Sigmoid colon (tissue), 7 donors: Measurements from ENCODE around the gene BID. TPM values are rescaled to one million over a fixed set of nuclear protein-coding genes. Genes with fewer than 3 reads are reported as not detected.
"Not testable (repeated sequence)": the region's sequence is repeated elsewhere in the genome, so short reads cannot be mapped to it uniquely, and the experiment has no call there.

ENCODE experiments used
- DNase-seq: peaks from one replicate; pipeline ENCODE4 v3.0.0-alpha.2; 2019
- H3K27ac ChIP-seq, 4 donors: fragments of 200-600 bp; sonication (generic); one replicate each; pipeline ENCODE4 v1.5.1; 2016 to 2019; ENCODE audit warnings: mild to moderate bottlenecking in 1 of 4
- H3K27me3 ChIP-seq, 3 donors: fragments of 200-600 bp; sonication (generic); one replicate each; pipeline ENCODE4 v1.5.1; 2019; ENCODE audit warnings: mild to moderate bottlenecking in 1 of 3
- H3K36me3 ChIP-seq, 4 donors: fragments of 200-600 bp; sonication (generic); one replicate each; pipeline ENCODE4 v1.5.1; 2016 to 2019
- H3K4me1 ChIP-seq, 4 donors: fragments of 200-600 bp; sonication (generic); one replicate each; pipeline ENCODE4 v1.5.1; 2017 to 2019
- H3K4me3 ChIP-seq, 4 donors: fragments of 200-600 bp; sonication (generic); one replicate each; pipeline ENCODE4 v1.5.1; 2017 to 2019; ENCODE audit warnings: mild to moderate bottlenecking in 2 of 4, moderate library complexity in 1 of 4
- H3K9me3 ChIP-seq, 4 donors: fragments of 200-600 bp in 3 of 4; sonication (generic) in 3 of 4; one replicate each; pipeline versions ENCODE4 v1.5.1 to v1.6.1; 2013 to 2019
- EP300 ChIP-seq, 4 donors: sonication (generic); formaldehyde crosslinking; IDR thresholded peaks; one replicate each; pipeline ENCODE4 v1.6.1; 2017; ENCODE audit warnings: antibody characterized with exemption in 4 of 4
- POLR2A ChIP-seq, 2 donors: fragments of 450-650 bp; IDR thresholded peaks; one replicate each; pipeline ENCODE4 v1.6.1; 2016; ENCODE audit warnings: antibody characterized with exemption in 2 of 2, mild to moderate bottlenecking in 2 of 2, moderate library complexity in 2 of 2
- POLR2AphosphoS5 ChIP-seq, 4 donors: sonication (generic); formaldehyde crosslinking; IDR thresholded peaks; one replicate each; pipeline ENCODE4 v1.6.1; 2017; ENCODE audit warnings: antibody characterized with exemption in 4 of 4
- WGBS, 2 donors: extraction: QIAGEN DNeasy Blood & Tissue Kit; methylation state at CpG; one replicate each; pipeline ENCODE4 v1.1.7; 2013; 5-methylcytosine and 5-hydroxymethylcytosine counted together
- intact Hi-C: fragments of 100-400 bp; cut with DNase I; formaldehyde crosslinking; loops from one replicate; pipeline ENCODE4 v1.15.1; 2023
- polyA plus RNA-seq, 3 donors: library from polyadenylated mRNA; stranded (reverse); fragments of 200-250 nt; gene quantifications; one replicate each; pipeline ENCODE4 v1.2.3, GENCODE V29; 2013
- total RNA-seq, 4 donors: library from RNA; depleted of rRNA; stranded (reverse); fragments of >200 nt; gene quantifications; one replicate each; pipeline ENCODE4 v1.1.0, GENCODE V29; 2016
- TF ChIP-seq, protein P1 (sequence below), 4 experiments: fragments of 450-650 bp in 3 of 4; fragments of 200-600 bp in 1 of 4; IDR thresholded peaks; one replicate each; pipeline ENCODE4 v1.5.1; 2016 to 2019; ENCODE audit warnings: antibody characterized with exemption in 4 of 4, mild to moderate bottlenecking in 3 of 4, moderate library complexity in 2 of 4
- donor health status: healthy with polysubstance abuse.
- donor health status: Bipolar disorder and iron deficiency.
- donor health status: healthy.

Gene BID
- total and polyA plus RNA-seq, 7 donors, result 9.7 to 72.1 (median 24.6) TPM

DNA sequence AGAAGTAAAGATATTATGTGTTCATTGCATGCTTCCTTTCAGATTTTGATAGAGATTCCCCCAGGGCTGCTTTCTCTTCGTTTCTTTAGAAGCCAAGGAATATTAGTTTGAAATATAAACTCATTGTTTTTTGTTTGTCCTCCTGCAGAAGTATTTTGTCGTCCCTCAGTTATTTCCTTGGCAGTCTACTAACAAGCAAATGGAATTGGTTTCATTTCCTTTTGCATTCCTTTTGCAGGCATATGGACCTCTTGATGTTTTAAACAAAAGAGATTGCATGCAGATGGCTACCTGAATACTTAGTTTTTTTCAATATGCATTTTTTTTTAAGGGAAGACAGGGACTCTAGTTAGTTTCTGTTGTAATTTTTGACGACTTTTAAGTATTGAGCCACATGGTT is 73.5 kb downstream of the BID start:
- H3K27me3 ChIP-seq, result no peaks in the 10 kb centered on the region
- intact Hi-C loops, result loop anchor here (10.0 kb wide), 1 partner anchor 374 kb away; the partner anchor contains the start of gene PEX26

GRCh38 chr22:17699696-17700340 is 74.5 kb downstream of the BID start:
- TF ChIP-seq, protein P1, sequence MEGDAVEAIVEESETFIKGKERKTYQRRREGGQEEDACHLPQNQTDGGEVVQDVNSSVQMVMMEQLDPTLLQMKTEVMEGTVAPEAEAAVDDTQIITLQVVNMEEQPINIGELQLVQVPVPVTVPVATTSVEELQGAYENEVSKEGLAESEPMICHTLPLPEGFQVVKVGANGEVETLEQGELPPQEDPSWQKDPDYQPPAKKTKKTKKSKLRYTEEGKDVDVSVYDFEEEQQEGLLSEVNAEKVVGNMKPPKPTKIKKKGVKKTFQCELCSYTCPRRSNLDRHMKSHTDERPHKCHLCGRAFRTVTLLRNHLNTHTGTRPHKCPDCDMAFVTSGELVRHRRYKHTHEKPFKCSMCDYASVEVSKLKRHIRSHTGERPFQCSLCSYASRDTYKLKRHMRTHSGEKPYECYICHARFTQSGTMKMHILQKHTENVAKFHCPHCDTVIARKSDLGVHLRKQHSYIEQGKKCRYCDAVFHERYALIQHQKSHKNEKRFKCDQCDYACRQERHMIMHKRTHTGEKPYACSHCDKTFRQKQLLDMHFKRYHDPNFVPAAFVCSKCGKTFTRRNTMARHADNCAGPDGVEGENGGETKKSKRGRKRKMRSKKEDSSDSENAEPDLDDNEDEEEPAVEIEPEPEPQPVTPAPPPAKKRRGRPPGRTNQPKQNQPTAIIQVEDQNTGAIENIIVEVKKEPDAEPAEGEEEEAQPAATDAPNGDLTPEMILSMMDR (IDR thresholded peaks at IDR 0.05), result no peak
- TF ChIP-seq POLR2A (IDR thresholded peaks at IDR 0.05) (no peak), EP300 (IDR thresholded peaks at IDR 0.05) (no peak), POLR2AphosphoS5 (IDR thresholded peaks at IDR 0.05) (no peak)

More for the DNA sequence above, 73.5 kb downstream of the BID start:
- peaks cover 0 to 7% (median 2%) of the 10 kb centered on the region in 4 donors for H3K4me1 ChIP-seq
- peaks cover 0 to 27% (median 0%) of the 10 kb centered on the region in 4 donors for H3K36me3 ChIP-seq
- no peak overlapping the region for H3K27ac ChIP-seq
- no peak for TF ChIP-seq POLR2AphosphoS5 (IDR thresholded peaks at IDR 0.05)
- no peak for TF ChIP-seq EP300 (IDR thresholded peaks at IDR 0.05)
- H3K4me3 ChIP-seq, result no peak overlapping the region
- no peaks in the 10 kb centered on the region for H3K9me3 ChIP-seq
- WGBS, 2 donors, result 40 to 48% methylated on average over 3 of the region's 3 CpGs
- no peak for DNase-seq

DNA sequence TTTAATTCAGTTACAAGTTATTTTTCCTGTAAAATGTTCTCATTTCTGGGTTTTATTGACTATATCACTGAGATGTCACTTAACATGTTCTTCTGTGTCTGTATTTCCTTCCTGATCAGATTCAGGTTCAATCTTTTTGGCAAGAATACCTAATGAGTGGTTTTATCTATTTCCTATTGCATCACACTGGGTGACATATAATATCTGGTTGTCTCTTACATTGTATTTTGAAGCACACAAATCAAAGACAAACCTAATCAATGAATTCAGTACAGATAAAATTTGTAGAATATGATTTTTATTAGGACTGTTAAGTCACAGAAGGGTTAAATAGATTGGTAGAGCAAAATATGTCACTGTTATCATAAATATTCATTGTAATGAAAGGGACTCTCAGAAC is 75.3 kb downstream of the BID start:
- TF ChIP-seq POLR2AphosphoS5 (IDR thresholded peaks at IDR 0.05) (no peak), EP300 (IDR thresholded peaks at IDR 0.05) (no peak), POLR2A (IDR thresholded peaks at IDR 0.05) (no peak)
- TF ChIP-seq, protein P1 (IDR thresholded peaks at IDR 0.05), result no peak
- no peak for DNase-seq
- Histone ChIP-seq H3K9me3 (no peaks in the 10 kb centered on the region), H3K27ac (no peak overlapping the region), H3K4me3 (no peak overlapping the region), H3K36me3 (peaks cover 0 to 33% (median 0%) of the 10 kb centered on the region in 4 donors), H3K27me3 (no peaks in the 10 kb centered on the region), H3K4me1 (no peaks in the 10 kb centered on the region)
- intact Hi-C loops, result no loop called here

More at GRCh38 chr22:17699696-17700340, 74.5 kb downstream of the BID start:
- no peak for DNase-seq
- H3K4me3 ChIP-seq, result no peak overlapping the region
- no peaks in the 10 kb centered on the region for H3K4me1 ChIP-seq
- WGBS, 2 donors, result 85 to 89% methylated on average over 7 of the region's 7 CpGs
- no peaks in the 10 kb centered on the region for H3K9me3 ChIP-seq
- no peaks in the 10 kb centered on the region for H3K27me3 ChIP-seq
- peaks cover 0 to 35% (median 0%) of the 10 kb centered on the region in 4 donors for H3K36me3 ChIP-seq
- intact Hi-C loops, result loop anchor here (10.0 kb wide), 1 partner anchor 375 kb away; the partner anchor contains the start of gene PEX26
- no peak overlapping the region for H3K27ac ChIP-seq

DNA sequence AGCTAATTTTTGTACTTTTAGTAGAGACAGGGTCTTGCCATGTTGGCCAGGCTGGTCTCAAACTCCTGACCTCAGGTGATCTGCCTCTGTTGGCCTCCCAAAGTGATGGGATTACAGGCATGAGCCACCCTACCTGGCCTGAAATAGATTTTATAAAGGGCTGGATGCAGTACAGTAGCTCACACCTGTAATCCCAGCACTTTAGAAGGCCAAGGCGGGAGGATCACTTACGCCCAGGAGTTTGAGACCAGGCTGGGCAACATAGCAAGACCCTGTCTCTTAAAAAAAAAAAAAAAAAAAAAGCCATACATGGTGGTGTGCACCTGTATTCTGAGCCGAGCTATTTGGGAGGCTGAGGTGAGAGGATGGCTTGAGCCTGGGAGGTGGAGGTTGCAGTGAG is 76.0 kb downstream of the BID start:
- intact Hi-C loops, H3K4me3 ChIP-seq, H3K9me3 ChIP-seq, H3K27me3 ChIP-seq, H3K4me1 ChIP-seq, DNase-seq, H3K27ac ChIP-seq: not testable (repeated sequence)
- H3K36me3 ChIP-seq, result peaks cover 0 to 30% (median 0%) of the 10 kb centered on the region in 4 donors
- WGBS, 2 donors, result 98% methylated on average over 3 of the region's 3 CpGs

DNA sequence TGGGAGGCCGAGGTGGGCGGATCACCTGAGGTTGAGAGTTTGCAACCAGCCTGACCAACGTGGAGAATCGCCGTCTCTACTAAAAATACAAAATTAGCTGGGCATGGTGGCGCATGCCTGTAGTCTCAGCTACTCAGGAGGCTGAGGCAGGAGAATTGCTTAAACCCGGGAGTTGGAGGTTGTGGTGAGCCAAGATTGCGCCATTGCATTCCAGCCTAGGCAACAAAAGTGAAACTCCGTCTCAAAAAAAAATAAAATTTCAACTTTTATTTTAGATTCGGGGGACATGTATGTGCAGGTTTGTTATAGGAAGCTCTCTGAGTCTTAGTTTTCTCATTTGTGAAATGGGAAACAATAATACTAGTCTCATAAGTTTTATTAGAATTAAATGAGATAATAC is 77.1 kb downstream of the BID start:
- intact Hi-C loops, H3K27me3 ChIP-seq, H3K27ac ChIP-seq, H3K9me3 ChIP-seq, DNase-seq, H3K4me1 ChIP-seq, H3K4me3 ChIP-seq: not testable (repeated sequence)
- peaks cover 0 to 22% (median 2%) of the 10 kb centered on the region in 4 donors for H3K36me3 ChIP-seq
- WGBS, 2 donors, result 92 to 94% methylated on average over 10 of the region's 10 CpGs

GRCh38 chr22:17695986-17696385 is 78.3 kb downstream of the BID start:
- DNase-seq, result no peak
- H3K9me3 ChIP-seq, result no peaks in the 10 kb centered on the region
- H3K4me1 ChIP-seq, result no peaks in the 10 kb centered on the region
- intact Hi-C loops, result no loop called here
- peaks cover 0 to 23% (median 3%) of the 10 kb centered on the region in 4 donors for H3K36me3 ChIP-seq
- H3K4me3 ChIP-seq, result no peak overlapping the region
- H3K27ac ChIP-seq, result no peak overlapping the region
- TF ChIP-seq POLR2AphosphoS5 (IDR thresholded peaks at IDR 0.05) (no peak), EP300 (IDR thresholded peaks at IDR 0.05) (no peak), POLR2A (IDR thresholded peaks at IDR 0.05) (no peak)
- TF ChIP-seq, protein P1 (IDR thresholded peaks at IDR 0.05), result no peak
- WGBS, 2 donors, result 94 to 96% methylated on average over 5 of the region's 5 CpGs
- H3K27me3 ChIP-seq, result no peaks in the 10 kb centered on the region
